Nucleus accumbens (tissue), 56 donors: ENCODE data around the gene KCNF1.

ENCODE experiments used
- DNase-seq, 56 donors: peaks; one replicate each; lab custom pipeline; 2025; lab: John Stamatoyannopoulos, UW

The KCNF1 gene

GRCh38 chr2:10960606-10961489, 49.1 kb downstream of the KCNF1 start:
- DNase-seq: no peak

- no peak for DNase-seq
Observed at GRCh38 chr2:10961490-10961875, 49.7 kb downstream of the KCNF1 start.

DNA sequence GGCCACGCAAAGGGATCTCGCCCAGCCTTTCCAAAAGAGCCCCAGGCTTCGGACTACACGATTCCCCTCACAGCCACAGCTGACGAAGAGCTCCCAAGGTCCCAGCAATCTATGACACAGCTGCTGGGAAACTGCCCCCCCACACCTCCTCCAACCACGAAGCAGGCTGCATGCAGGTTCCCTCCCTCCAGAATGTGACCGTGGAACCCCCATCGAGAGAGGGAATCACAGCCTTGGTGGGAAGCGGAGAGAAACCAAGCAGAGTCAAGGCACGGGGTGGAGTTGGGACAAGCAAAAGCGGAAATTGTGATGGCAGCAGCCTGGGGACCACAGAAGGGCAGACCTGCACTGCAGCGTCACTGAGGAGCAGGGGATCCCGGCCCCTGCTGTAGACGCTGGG, 50.3 kb downstream of the KCNF1 start:
- no peak for DNase-seq

GRCh38 chr2:10963155-10963554, 51.4 kb downstream of the KCNF1 start:
- DNase-seq: peak in 4 of 56 donors; percentile 10 to 35 (median 26)
